Left renal cortex interstitium (tissue), 4 donors: ENCODE data around the gene IMPG1. TPM values are rescaled to one million over a fixed set of nuclear protein-coding genes. Genes with fewer than 3 reads are reported as not detected.
"Not testable (repeated sequence)": the region's sequence is repeated elsewhere in the genome, so short reads cannot be mapped to it uniquely, and the experiment has no call there.

ENCODE experiments used
- DNase-seq, 4 donors: peaks; one replicate each; pipeline ENCODE4 v3.0.0-alpha.2; 2013; ENCODE audit warnings: low read depth in 4 of 4, low spot score in 2 of 4, missing footprints in 1 of 4
- polyA plus RNA-seq, 4 donors: library from polyadenylated mRNA; unstranded; fragments of 120-200 nt; gene quantifications; one replicate each; pipeline ENCODE4 v1.2.1, GENCODE V29; 2013; ENCODE audit not compliant: insufficient read length in 4 of 4

IMPG1 gene
- polyA plus RNA-seq, 4 donors = 1.3 to 5.7 (median 2.7) TPM

GRCh38 chr6:75963569-75963968, 108.9 kb downstream of the IMPG1 start:
- no peak for DNase-seq

GRCh38 chr6:75952128-75952527, 120.3 kb downstream of the IMPG1 start:
- no peak for DNase-seq

- no peak for DNase-seq
Measured at GRCh38 chr6:75947935-75948334, 124.5 kb downstream of the IMPG1 start.

- no peak for DNase-seq
Measured at GRCh38 chr6:75946146-75946831, 126.2 kb downstream of the IMPG1 start.

- DNase-seq = no peak
Measured at GRCh38 chr6:75943381-75943780, 129.1 kb downstream of the IMPG1 start.

- DNase-seq = no peak
Measured at GRCh38 chr6:75941509-75941908, 131.0 kb downstream of the IMPG1 start.

- DNase-seq = no peak
Measured at GRCh38 chr6:75940564-75940963, 131.9 kb downstream of the IMPG1 start.

GRCh38 chr6:75937846-75938245, 134.6 kb downstream of the IMPG1 start:
- DNase-seq = no peak

GRCh38 chr6:75936682-75937081, 135.8 kb downstream of the IMPG1 start:
- no peak for DNase-seq

- DNase-seq = no peak
Measured at GRCh38 chr6:75935473-75935793, 137.0 kb downstream of the IMPG1 start.

- peak; percentile 69 to 85 (median 74) for DNase-seq
Measured at GRCh38 chr6:75934643-75935472, 137.6 kb downstream of the IMPG1 start.

- no peak for DNase-seq
Measured at GRCh38 chr6:75933387-75933975, 139.0 kb downstream of the IMPG1 start.

- DNase-seq = peak in 1 of 4 donors; percentile 43
Measured at GRCh38 chr6:75932067-75932466, 140.4 kb downstream of the IMPG1 start.

- DNase-seq = peak in 1 of 4 donors; percentile 37
Measured at GRCh38 chr6:75931011-75931680, 141.3 kb downstream of the IMPG1 start.

- DNase-seq = no peak
Measured at GRCh38 chr6:75926293-75927168, 145.9 kb downstream of the IMPG1 start.

GRCh38 chr6:75922226-75922625, 150.2 kb downstream of the IMPG1 start:
- no peak for DNase-seq

GRCh38 chr6:75913040-75913439, 159.4 kb downstream of the IMPG1 start:
- no peak for DNase-seq

GRCh38 chr6:75907444-75907843, 165.0 kb downstream of the IMPG1 start:
- DNase-seq = no peak

GRCh38 chr6:75906871-75907270, 165.6 kb downstream of the IMPG1 start:
- DNase-seq = no peak

GRCh38 chr6:75905129-75905528, 167.3 kb downstream of the IMPG1 start:
- DNase-seq = not testable (repeated sequence)
